ENCODE results near the gene TALDO1. TPM values are rescaled to one million over a fixed set of nuclear protein-coding genes. Genes with fewer than 3 reads are reported as not detected.

TALDO1 gene
- total RNA-seq, 1 experiment from 2014 or later = 137 TPM

- Mint-ChIP-seq H3K9me3 (ENCODE audit: unreplicated experiment) (no peaks in the 10 kb centered on the region), H3K4me3 (ENCODE audit: unreplicated experiment) (no peak overlapping the region), H3K27me3 (ENCODE audit: insufficient read depth, unreplicated experiment) (no peaks in the 10 kb centered on the region), H3K36me3 (ENCODE audit: insufficient read depth, unreplicated experiment) (no peaks in the 10 kb centered on the region), H3K27ac (ENCODE audit: low read depth, unreplicated experiment) (no peak overlapping the region), H3K4me1 (ENCODE audit: insufficient read depth, unreplicated experiment) (peaks cover 4% of the 10 kb centered on the region)
- ChIA-PET POLR2A (interaction anchor here (0.6 to 4.3 kb wide), 7 partner anchors 9 to 52 kb away, joined by 3 to 64 read pairs (median 7); partner anchors contain the start of genes DEAF1 and TMEM80), CTCF (no interaction called here)
- intact Hi-C loops (cut with micrococcal nuclease) = no loop called here
- no peak for DNase-seq (ENCODE audit: unreplicated experiment)
- TF ChIP-seq CTCF (IDR thresholded peaks at IDR 0.05; ENCODE audit: unreplicated experiment) = no peak
- BruUV-seq (replicated peaks) = no TSS peak
These were observed 1.8 kb upstream of the TALDO1 start for GRCh38 chr11:745428-745827.

DNA sequence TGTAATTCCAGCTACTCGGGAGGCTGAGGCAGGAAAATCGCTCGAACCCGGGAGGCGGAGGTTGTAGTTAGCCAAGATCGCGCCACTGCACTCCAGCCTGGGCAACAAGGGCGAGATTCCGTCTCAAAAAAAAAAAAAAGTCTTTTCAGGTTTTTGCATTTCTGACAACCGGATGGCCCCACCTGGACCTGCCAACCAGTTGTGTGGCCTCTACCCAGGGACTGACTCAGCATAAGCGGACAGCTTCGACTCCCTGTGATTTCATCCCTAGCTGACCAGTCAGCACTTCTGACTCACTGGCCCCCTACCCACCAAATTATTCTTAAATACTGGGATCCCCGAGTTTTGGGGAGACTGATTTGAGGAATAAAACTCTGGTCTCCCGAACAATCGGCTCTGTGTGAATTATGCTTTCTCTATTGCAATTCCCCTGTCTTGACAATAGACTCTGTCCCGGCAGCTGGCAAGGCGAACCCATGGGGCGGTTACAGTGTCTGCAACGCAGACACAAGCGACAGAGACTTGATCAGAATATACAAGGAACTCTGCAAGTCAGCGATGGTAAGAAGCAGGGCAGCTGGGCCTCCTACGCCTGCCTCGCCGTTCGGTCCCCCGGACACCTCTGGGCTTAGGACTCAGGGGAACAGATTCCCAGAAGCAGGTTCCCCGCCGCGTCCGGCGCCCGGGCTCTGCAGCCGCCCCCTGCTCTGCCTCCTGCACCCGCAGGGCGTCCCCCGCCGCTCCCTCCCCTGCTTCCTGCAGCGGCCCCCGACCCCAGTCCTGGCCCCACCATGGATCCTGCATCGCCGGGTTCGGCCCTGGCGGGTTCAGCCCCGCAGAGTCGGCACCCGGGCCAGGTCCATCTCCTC is 741 bp upstream of the TALDO1 start:
- TF ChIP-seq CTCF (IDR thresholded peaks at IDR 0.05; ENCODE audit: unreplicated experiment) = no peak
- H3K4me3 Mint-ChIP-seq (ENCODE audit: unreplicated experiment) = peak overlapping the region; percentile 82
- no peaks in the 10 kb centered on the region for H3K27me3 Mint-ChIP-seq (ENCODE audit: insufficient read depth, unreplicated experiment)
- CTCF ChIA-PET = interaction anchor here (0.7 to 3.3 kb wide), 8 partner anchors 8 to 83 kb away, joined by 3 to 18 read pairs (median 4); no protein-coding TSS in a partner anchor
- H3K9me3 Mint-ChIP-seq (ENCODE audit: unreplicated experiment) = no peaks in the 10 kb centered on the region
- H3K36me3 Mint-ChIP-seq (ENCODE audit: insufficient read depth, unreplicated experiment) = peaks cover under 1% of the 10 kb centered on the region
- POLR2A ChIA-PET = interaction anchor here (0.6 to 5.6 kb wide), 15 partner anchors 15 to 183 kb away, joined by 3 to 125 read pairs (median 9); partner anchors contain the start of genes DEAF1, EPS8L2, GATD1 and PNPLA2
- intact Hi-C loops (cut with micrococcal nuclease) = loop anchor here (2.0 kb wide), 1 partner anchor 18 kb away; no protein-coding TSS in a partner anchor
- DNase-seq (ENCODE audit: unreplicated experiment) = peak; percentile 41
- peak overlapping the region; percentile 63 for H3K27ac Mint-ChIP-seq (ENCODE audit: low read depth, unreplicated experiment)
- no TSS peak for BruUV-seq (replicated peaks)
- peaks cover 4% of the 10 kb centered on the region for H3K4me1 Mint-ChIP-seq (ENCODE audit: insufficient read depth, unreplicated experiment)

DNA sequence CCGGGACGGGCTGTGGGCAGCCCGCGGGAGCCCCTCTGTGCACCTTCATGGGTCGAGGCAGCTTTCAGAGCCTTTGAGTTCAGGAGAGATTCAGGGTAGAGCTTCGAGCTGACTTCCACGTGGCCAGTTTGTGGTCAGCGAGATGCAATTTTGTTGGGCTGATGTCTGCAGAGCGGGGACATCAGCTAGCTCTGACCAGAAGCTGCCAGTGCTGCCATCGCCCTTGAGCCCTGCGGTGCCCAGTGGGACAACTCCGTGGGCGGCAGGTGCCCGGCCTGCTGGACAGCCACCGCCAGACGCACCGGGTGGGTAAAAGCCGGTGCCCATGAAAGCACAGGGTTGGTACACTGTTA is 719 bp downstream of the TALDO1 start:
- intact Hi-C loops (cut with micrococcal nuclease) = no loop called here
- POLR2A ChIA-PET = interaction anchor here (0.5 to 5.6 kb wide), 20 partner anchors 13 to 1149 kb away, joined by 3 to 125 read pairs (median 6); partner anchors contain the start of genes DEAF1, EPS8L2, GATD1 and HRAS
- no peaks in the 10 kb centered on the region for H3K9me3 Mint-ChIP-seq (ENCODE audit: unreplicated experiment)
- H3K27ac Mint-ChIP-seq (ENCODE audit: low read depth, unreplicated experiment) = peak overlapping the region; percentile 39
- DNase-seq (ENCODE audit: unreplicated experiment) = no peak
- CTCF ChIA-PET = interaction anchor here (0.6 to 3.3 kb wide), 12 partner anchors 10 to 408 kb away, joined by 3 to 18 read pairs (median 4); no protein-coding TSS in a partner anchor
- BruUV-seq (replicated peaks) = no TSS peak
- no peaks in the 10 kb centered on the region for H3K27me3 Mint-ChIP-seq (ENCODE audit: insufficient read depth, unreplicated experiment)
- H3K4me1 Mint-ChIP-seq (ENCODE audit: insufficient read depth, unreplicated experiment) = peaks cover 4% of the 10 kb centered on the region
- peak overlapping the region; percentile 82 for H3K4me3 Mint-ChIP-seq (ENCODE audit: unreplicated experiment)
- no peak for TF ChIP-seq CTCF (IDR thresholded peaks at IDR 0.05; ENCODE audit: unreplicated experiment)
- H3K36me3 Mint-ChIP-seq (ENCODE audit: insufficient read depth, unreplicated experiment) = peaks cover 15% of the 10 kb centered on the region

- no peak overlapping the region for H3K4me3 Mint-ChIP-seq (ENCODE audit: unreplicated experiment)
- no TSS peak for BruUV-seq (replicated peaks)
- no peaks in the 10 kb centered on the region for H3K9me3 Mint-ChIP-seq (ENCODE audit: unreplicated experiment)
- no peak overlapping the region for H3K27ac Mint-ChIP-seq (ENCODE audit: low read depth, unreplicated experiment)
- DNase-seq (ENCODE audit: unreplicated experiment) = no peak
- peaks cover 4% of the 10 kb centered on the region for H3K4me1 Mint-ChIP-seq (ENCODE audit: insufficient read depth, unreplicated experiment)
- ChIA-PET CTCF (interaction anchor here (1.1 kb wide), 1 partner anchor 89 kb away, joined by 3 read pairs; no protein-coding TSS in a partner anchor), POLR2A (interaction anchor here (0.7 to 5.6 kb wide), 5 partner anchors 11 to 70 kb away, joined by 3 to 125 read pairs (median 37); partner anchors contain the start of genes GATD1 and PNPLA2)
- H3K27me3 Mint-ChIP-seq (ENCODE audit: insufficient read depth, unreplicated experiment) = no peaks in the 10 kb centered on the region
- H3K36me3 Mint-ChIP-seq (ENCODE audit: insufficient read depth, unreplicated experiment) = peaks cover 23% of the 10 kb centered on the region
- intact Hi-C loops (cut with micrococcal nuclease) = no loop called here
- TF ChIP-seq CTCF (IDR thresholded peaks at IDR 0.05; ENCODE audit: unreplicated experiment) = no peak
These were observed 2.5 kb downstream of the TALDO1 start for GRCh38 chr11:749731-750130.

All from MCF 10A (cell line).